Endothelial cell of umbilical vein (primary cell): ENCODE measurements around the gene ZNF83. TPM values are rescaled to one million over a fixed set of nuclear protein-coding genes. Genes with fewer than 3 reads are reported as not detected.

Source experiments
- BruUV-seq: library from RNA; stranded (reverse); fragments of 400-500 nt; replicated peaks from 2 replicates; lab custom pipeline; 2021; lab: Mats Ljungman, UMichigan
- CTCF ChIA-PET: fragments of 300-600, 350-600 bp; sonication (Branson Sonifier 250); formaldehyde crosslinking; loops from one replicate; lab custom pipeline; 2021; ENCODE audit warnings: antibody characterized with exemption, inconsistent platforms; lab: Charles Lee
- POLR2A ChIA-PET: fragments of 300-600, 350-600 bp; sonication (Branson Sonifier 250); formaldehyde crosslinking; loops from one replicate; lab custom pipeline; 2021; ENCODE audit warnings: antibody characterized with exemption, inconsistent platforms; lab: Charles Lee
- DNase-seq: peaks from one replicate; pipeline ENCODE4 v3.0.0-alpha.2; 2011; ENCODE audit warnings: low read depth, low spot score
- FAIRE-seq: peaks from 2 replicates; lab custom pipeline; 2011; peaks lifted over from hg19 to GRCh38; lab: Jason Lieb, UNC
- H2AFZ ChIP-seq: 2 replicates; pipeline ENCODE4 v1.6.0; 2012; ENCODE audit warnings: low read depth, low read length, control low read depth, inconsistent platforms
- H3K27ac ChIP-seq: 2 replicates; pipeline ENCODE4 v1.5.1; 2011; ENCODE audit warnings: low read depth, mild to moderate bottlenecking, control low read depth, low read length, moderate library complexity; ENCODE audit not compliant: insufficient read depth
- H3K27me3 ChIP-seq, 2 experiments: 2 replicates each; pipeline versions ENCODE4 v1.6.0 to v1.6.1; 2011; ENCODE audit warnings: low read length in 2 of 2, mixed read lengths in 1 of 2; ENCODE audit not compliant: control insufficient read depth in 2 of 2, insufficient read depth in 2 of 2
- H3K36me3 ChIP-seq, 2 experiments: 2 replicates in 1 of 2; 3 replicates in 1 of 2; pipeline ENCODE4 v1.5.1; 2011; ENCODE audit warnings: low read length in 2 of 2, mild to moderate bottlenecking in 1 of 2, moderate library complexity in 1 of 2; ENCODE audit not compliant: control insufficient read depth in 2 of 2, insufficient read depth in 2 of 2; ENCODE audit errors: extremely low read depth in 1 of 2
- H3K4me1 ChIP-seq: 3 replicates; pipeline ENCODE4 v1.5.1; 2011; ENCODE audit warnings: mild to moderate bottlenecking, low read length; ENCODE audit not compliant: control insufficient read depth, insufficient read depth; ENCODE audit errors: extremely low read depth
- H3K4me2 ChIP-seq: 2 replicates; pipeline ENCODE4 v1.6.1; 2011; ENCODE audit warnings: low read length, control low read depth, mixed read lengths; ENCODE audit not compliant: insufficient read depth
- H3K4me3 ChIP-seq, 3 experiments: fragments of 200-600 bp in 1 of 3; sonication (generic), shearing (Covaris generic) in 1 of 3; replicated peaks in 1 of 3; 2 replicates each; pipeline ENCODE4 v1.5.1; 2011 to 2016; ENCODE audit warnings: control low read depth in 3 of 3, low read length in 3 of 3, mild to moderate bottlenecking in 2 of 3, inconsistent platforms in 1 of 3, low read depth in 1 of 3, moderate library complexity in 1 of 3; ENCODE audit not compliant: insufficient read depth in 1 of 3
- H3K79me2 ChIP-seq: 2 replicates; pipeline ENCODE4 v1.6.0; 2012; ENCODE audit warnings: low read length, inconsistent platforms; ENCODE audit not compliant: control insufficient read depth, insufficient read depth
- H3K9ac ChIP-seq: replicated peaks from 2 replicates; pipeline ENCODE3; 2011; ENCODE audit warnings: low read length, control low read depth; ENCODE audit not compliant: insufficient read depth; ENCODE audit errors: extremely low read depth
- H3K9me1 ChIP-seq: replicated peaks from 3 replicates; pipeline ENCODE4 v1.6.0; 2011; ENCODE audit warnings: mild to moderate bottlenecking, low read length; ENCODE audit not compliant: control insufficient read depth, insufficient read depth; ENCODE audit errors: extremely low read depth
- H3K9me3 ChIP-seq: replicated peaks from 2 replicates; pipeline ENCODE4 v1.5.1; 2012; ENCODE audit warnings: low read length, inconsistent platforms; ENCODE audit not compliant: control insufficient read depth, insufficient read depth
- H4K20me1 ChIP-seq: replicated peaks from 2 replicates; pipeline ENCODE3; 2011; ENCODE audit warnings: mild to moderate bottlenecking, low read length; ENCODE audit not compliant: control insufficient read depth, insufficient read depth; ENCODE audit errors: extremely low read depth
- EZH2 ChIP-seq: IDR thresholded peaks from 2 replicates; pipeline ENCODE4 v1.6.1; 2012; ENCODE audit warnings: borderline replicate concordance, low read depth, mild to moderate bottlenecking, moderate library complexity, low read length, inconsistent platforms; ENCODE audit not compliant: severe bottlenecking
- FOS ChIP-seq: IDR thresholded peaks from 2 replicates; pipeline ENCODE4 v1.6.1; 2011; ENCODE audit warnings: mild to moderate bottlenecking, low read length, moderate library complexity, borderline replicate concordance; ENCODE audit not compliant: insufficient read depth
- GATA2 ChIP-seq: IDR thresholded peaks from 2 replicates; pipeline ENCODE4 v1.7.0; 2011; ENCODE audit warnings: low read depth, mild to moderate bottlenecking, moderate library complexity, mixed read lengths, low read length; ENCODE audit not compliant: insufficient read length, insufficient read depth
- JUN ChIP-seq: IDR thresholded peaks from 2 replicates; pipeline ENCODE4 v1.6.1; 2011; ENCODE audit warnings: borderline replicate concordance, low read depth; ENCODE audit not compliant: insufficient read length, insufficient read depth
- MYC ChIP-seq: IDR thresholded peaks from one replicate; pipeline ENCODE4 v1.6.1; 2011; ENCODE audit warnings: mild to moderate bottlenecking, low read depth, low read length
- POLR2A ChIP-seq: IDR thresholded peaks from 2 replicates; pipeline ENCODE4 v1.6.1; 2012; ENCODE audit warnings: low read depth, mild to moderate bottlenecking, control low read depth, low read length
- POLR2AphosphoS5 ChIP-seq: IDR thresholded peaks from 2 replicates; pipeline ENCODE4 v1.6.1; 2012; ENCODE audit warnings: low read depth, mild to moderate bottlenecking, control low read depth, low read length, moderate library complexity; ENCODE audit not compliant: insufficient read depth
- dilution Hi-C: fragments of 300-500 bp; cut with MboI; formaldehyde crosslinking; loops from one replicate; pipeline ENCODE4 v1.15.0; 2019; ENCODE audit warnings: low sequenced_read_pairs; ENCODE audit not compliant: extremely low pct_ligation_motif_present
- intact Hi-C: fragments of 100-400 bp; cut with micrococcal nuclease; formaldehyde crosslinking; loops from one replicate; pipeline ENCODE4 v1.10.0; 2022
- polyA plus RNA-seq, 4 experiments: library from polyadenylated mRNA; depleted of rRNA in 3 of 4; stranded (reverse) in 3 of 4; unstranded in 1 of 4; fragments of >200 nt; gene quantifications; 2 replicates each; pipeline versions ENCODE4 v1.2.1 to v1.2.3, GENCODE V29; 2011 to 2012; ENCODE audit warnings: missing spikeins in 1 of 4
- total RNA-seq: library from RNA; stranded (reverse); gene quantifications from 2 replicates; pipeline ENCODE4 v1.2.3, GENCODE V29; 2021
- TF ChIP-seq, protein P1 (sequence below): IDR thresholded peaks from 2 replicates; pipeline ENCODE4 v1.6.1; 2011; ENCODE audit not compliant: insufficient read depth, insufficient read length
- TF ChIP-seq, protein P2 (sequence below), 2 donors: IDR thresholded peaks; 1 replicate in 1 of 2; 2 replicates in 1 of 2; pipeline ENCODE4 v1.5.1; 2011; ENCODE audit warnings: low read length in 2 of 2, mild to moderate bottlenecking in 2 of 2, moderate library complexity in 2 of 2, control low read depth in 1 of 2, inconsistent platforms in 1 of 2, low read depth in 1 of 2; ENCODE audit not compliant: insufficient read depth in 1 of 2; ENCODE audit errors: extremely low read depth in 1 of 2

Gene ZNF83
- total and polyA plus RNA-seq, 2 donors (not counting 3 experiments of a cell fraction or from before 2014, with no cell fraction given), result 32.3 to 41.4 TPM

DNA sequence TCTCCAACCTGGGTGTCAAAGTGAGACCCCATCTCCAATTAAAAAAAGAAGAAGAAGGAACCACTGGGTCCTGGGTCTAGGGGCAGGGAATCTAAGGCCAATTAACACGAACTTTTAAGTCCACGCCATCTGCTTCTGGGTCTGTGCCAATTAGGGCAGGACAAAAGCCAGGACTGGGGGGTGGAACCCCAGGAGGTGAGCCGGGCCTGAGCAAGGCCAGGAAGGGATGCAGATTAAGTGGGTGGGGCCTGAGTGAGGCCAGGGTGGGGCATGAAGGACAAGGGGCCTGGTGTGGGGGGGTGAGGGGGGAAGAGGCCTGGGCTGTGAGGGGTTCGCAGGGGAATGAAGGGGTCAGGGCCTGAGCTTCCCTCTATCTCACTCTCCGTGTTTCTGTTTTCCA, 26.3 kb upstream of the ZNF83 start:
- H3K9ac ChIP-seq, result no peak overlapping the region
- peaks cover 0 to 5% of the 10 kb centered on the region in 2 experiments for H3K36me3 ChIP-seq
- no peaks in the 10 kb centered on the region for H3K4me1 ChIP-seq
- ChIA-PET CTCF (no interaction called here), POLR2A (no interaction called here)
- no peak for DNase-seq
- H3K27ac ChIP-seq, result no peak overlapping the region
- no peak for FAIRE-seq
- TF ChIP-seq FOS, result no peak
- TF ChIP-seq POLR2AphosphoS5, result no peak
- TF ChIP-seq JUN, result no peak
- TF ChIP-seq MYC, result no peak
- TF ChIP-seq EZH2, result no peak
- TF ChIP-seq GATA2, result no peak
- TF ChIP-seq POLR2A, result no peak
- TF ChIP-seq, protein P1, sequence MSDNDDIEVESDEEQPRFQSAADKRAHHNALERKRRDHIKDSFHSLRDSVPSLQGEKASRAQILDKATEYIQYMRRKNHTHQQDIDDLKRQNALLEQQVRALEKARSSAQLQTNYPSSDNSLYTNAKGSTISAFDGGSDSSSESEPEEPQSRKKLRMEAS, result no peak
- TF ChIP-seq, protein P2, sequence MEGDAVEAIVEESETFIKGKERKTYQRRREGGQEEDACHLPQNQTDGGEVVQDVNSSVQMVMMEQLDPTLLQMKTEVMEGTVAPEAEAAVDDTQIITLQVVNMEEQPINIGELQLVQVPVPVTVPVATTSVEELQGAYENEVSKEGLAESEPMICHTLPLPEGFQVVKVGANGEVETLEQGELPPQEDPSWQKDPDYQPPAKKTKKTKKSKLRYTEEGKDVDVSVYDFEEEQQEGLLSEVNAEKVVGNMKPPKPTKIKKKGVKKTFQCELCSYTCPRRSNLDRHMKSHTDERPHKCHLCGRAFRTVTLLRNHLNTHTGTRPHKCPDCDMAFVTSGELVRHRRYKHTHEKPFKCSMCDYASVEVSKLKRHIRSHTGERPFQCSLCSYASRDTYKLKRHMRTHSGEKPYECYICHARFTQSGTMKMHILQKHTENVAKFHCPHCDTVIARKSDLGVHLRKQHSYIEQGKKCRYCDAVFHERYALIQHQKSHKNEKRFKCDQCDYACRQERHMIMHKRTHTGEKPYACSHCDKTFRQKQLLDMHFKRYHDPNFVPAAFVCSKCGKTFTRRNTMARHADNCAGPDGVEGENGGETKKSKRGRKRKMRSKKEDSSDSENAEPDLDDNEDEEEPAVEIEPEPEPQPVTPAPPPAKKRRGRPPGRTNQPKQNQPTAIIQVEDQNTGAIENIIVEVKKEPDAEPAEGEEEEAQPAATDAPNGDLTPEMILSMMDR (IDR thresholded peaks at IDR 0.05; ENCODE audit: extremely low read depth in 1 of 2, insufficient read depth in 1 of 2, low read depth in 1 of 2, low read length in 2 of 2), result no peak
- no peak overlapping the region for H2AFZ ChIP-seq
- no TSS peak for BruUV-seq
- no peaks in the 10 kb centered on the region for H3K9me3 ChIP-seq
- no peak overlapping the region for H3K4me2 ChIP-seq
- H3K9me1 ChIP-seq, result no peaks in the 10 kb centered on the region
- H3K4me3 ChIP-seq, result no peak overlapping the region
- H3K79me2 ChIP-seq, result peaks cover 35% of the 10 kb centered on the region
- no peaks in the 10 kb centered on the region for H4K20me1 ChIP-seq
- intact Hi-C loops (no loop called here), dilution Hi-C loops (no loop called here)
- no peaks in the 10 kb centered on the region for H3K27me3 ChIP-seq
